ENCODE measurements around the gene LRRIQ1. TPM values are rescaled to one million over a fixed set of nuclear protein-coding genes. Genes with fewer than 3 reads are reported as not detected.

The LRRIQ1 gene
- total and polyA plus RNA-seq, 2 of the 13 experiments (the other 11 are each of a cell fraction or from before 2014, with no cell fraction given): not detected

DNA sequence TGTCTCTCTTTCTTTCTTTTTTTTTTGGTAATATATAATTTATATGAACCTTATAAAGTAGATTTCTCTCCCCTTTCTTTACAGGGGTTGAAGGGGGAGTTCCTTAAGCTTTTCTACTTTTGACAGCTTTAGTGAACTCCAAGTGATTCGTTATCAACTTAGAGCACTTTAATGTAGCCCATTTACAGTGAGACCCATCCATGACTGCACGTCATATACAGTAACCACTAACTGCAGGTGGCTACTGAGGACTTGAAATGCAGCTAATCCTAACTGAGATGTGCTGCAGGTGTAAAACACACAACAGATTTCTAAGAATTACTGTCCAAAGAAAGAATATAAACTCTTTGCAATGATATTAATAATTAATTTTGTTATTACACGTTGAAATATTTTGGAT is 582 bp downstream of the LRRIQ1 start:
- in situ Hi-C loops (cut with HindIII; ENCODE audit: extremely low pct_ligation_motif_present, low pct_unique_long_range_greater_than_20kb): no loop called here
- no peak for FAIRE-seq
- no peaks in the 10 kb centered on the region for H4K20me1 ChIP-seq (ENCODE audit: insufficient read depth, low read length)
- ChIA-PET CTCF (ENCODE audit: low intra/inter-chr PET ratio, low total read pairs) (no interaction called here), POLR2A (no interaction called here)
- no peaks in the 10 kb centered on the region for H3K36me3 ChIP-seq (replicated peaks in 1 of 2; ENCODE audit: control insufficient read depth in 1 of 2, insufficient read depth in 2 of 2, low read length in 2 of 2)
- no peak overlapping the region for H3K4me3 ChIP-seq (replicated peaks in 1 of 3; ENCODE audit: insufficient read depth in 1 of 3, low read depth in 2 of 3, low read length in 3 of 3)
- H3K4me1 ChIP-seq (ENCODE audit: insufficient read depth, low read length): no peaks in the 10 kb centered on the region
- H2AFZ ChIP-seq (ENCODE audit: low read length): no peak overlapping the region
- no peak for ATAC-seq
- DNase-seq (ENCODE audit: low spot score): no peak
- TF ChIP-seq GABPB1 (CRISPR knock-in tag; IDR thresholded peaks at IDR 0.05): no peak
- no peak for TF ChIP-seq ZNF552 (CRISPR knock-in tag; IDR thresholded peaks at IDR 0.05; ENCODE audit: borderline replicate concordance)
- no peak for TF ChIP-seq PLRG1 (conservative IDR thresholded peaks at IDR 0.05)
- TF ChIP-seq ZNF790 (CRISPR knock-in tag; IDR thresholded peaks at IDR 0.05; ENCODE audit: borderline replicate concordance): no peak
- TF ChIP-seq, protein P1, sequence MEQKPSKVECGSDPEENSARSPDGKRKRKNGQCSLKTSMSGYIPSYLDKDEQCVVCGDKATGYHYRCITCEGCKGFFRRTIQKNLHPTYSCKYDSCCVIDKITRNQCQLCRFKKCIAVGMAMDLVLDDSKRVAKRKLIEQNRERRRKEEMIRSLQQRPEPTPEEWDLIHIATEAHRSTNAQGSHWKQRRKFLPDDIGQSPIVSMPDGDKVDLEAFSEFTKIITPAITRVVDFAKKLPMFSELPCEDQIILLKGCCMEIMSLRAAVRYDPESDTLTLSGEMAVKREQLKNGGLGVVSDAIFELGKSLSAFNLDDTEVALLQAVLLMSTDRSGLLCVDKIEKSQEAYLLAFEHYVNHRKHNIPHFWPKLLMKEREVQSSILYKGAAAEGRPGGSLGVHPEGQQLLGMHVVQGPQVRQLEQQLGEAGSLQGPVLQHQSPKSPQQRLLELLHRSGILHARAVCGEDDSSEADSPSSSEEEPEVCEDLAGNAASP (CRISPR knock-in tag; IDR thresholded peaks at IDR 0.05; ENCODE audit: borderline replicate concordance): no peak
- TF ChIP-seq, protein P2, sequence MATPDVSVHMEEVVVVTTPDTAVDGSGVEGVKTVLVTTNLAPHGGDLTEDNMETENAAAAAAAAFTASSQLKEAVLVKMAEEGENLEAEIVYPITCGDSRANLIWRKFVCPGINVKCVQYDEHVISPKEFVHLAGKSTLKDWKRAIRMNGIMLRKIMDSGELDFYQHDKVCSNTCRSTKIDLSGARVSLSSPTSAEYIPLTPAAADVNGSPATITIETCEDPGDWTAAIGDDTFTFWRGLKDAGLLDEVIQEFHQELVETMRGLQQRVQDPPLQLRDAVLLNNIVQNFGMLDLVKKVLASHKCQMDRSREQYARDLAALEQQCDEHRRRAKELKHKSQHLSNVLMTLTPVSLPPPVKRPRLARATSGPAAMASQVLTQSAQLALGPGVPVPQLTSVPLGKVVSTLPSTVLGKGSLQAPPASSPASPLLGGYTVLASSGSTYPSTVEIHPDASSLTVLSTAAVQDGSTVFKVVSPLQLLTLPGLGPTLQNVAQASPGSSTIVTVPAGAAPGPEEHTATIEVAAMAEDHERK (CRISPR knock-in tag; IDR thresholded peaks at IDR 0.05; ENCODE audit: low read depth): no peak
- TF ChIP-seq CBX1 (IDR thresholded peaks at IDR 0.05; ENCODE audit: low read depth): no peak
- TF ChIP-seq, protein P3, sequence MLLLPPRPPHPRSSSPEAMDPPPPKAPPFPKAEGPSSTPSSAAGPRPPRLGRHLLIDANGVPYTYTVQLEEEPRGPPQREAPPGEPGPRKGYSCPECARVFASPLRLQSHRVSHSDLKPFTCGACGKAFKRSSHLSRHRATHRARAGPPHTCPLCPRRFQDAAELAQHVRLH (CRISPR knock-in tag; IDR thresholded peaks at IDR 0.05; ENCODE audit: borderline replicate concordance, low read depth): no peak
- no peak for TF ChIP-seq ERF (CRISPR knock-in tag; IDR thresholded peaks at IDR 0.05)
- TF ChIP-seq KDM3A (CRISPR knock-in tag; IDR thresholded peaks at IDR 0.05; ENCODE audit: low read depth): no peak
- TF ChIP-seq, protein P4, sequence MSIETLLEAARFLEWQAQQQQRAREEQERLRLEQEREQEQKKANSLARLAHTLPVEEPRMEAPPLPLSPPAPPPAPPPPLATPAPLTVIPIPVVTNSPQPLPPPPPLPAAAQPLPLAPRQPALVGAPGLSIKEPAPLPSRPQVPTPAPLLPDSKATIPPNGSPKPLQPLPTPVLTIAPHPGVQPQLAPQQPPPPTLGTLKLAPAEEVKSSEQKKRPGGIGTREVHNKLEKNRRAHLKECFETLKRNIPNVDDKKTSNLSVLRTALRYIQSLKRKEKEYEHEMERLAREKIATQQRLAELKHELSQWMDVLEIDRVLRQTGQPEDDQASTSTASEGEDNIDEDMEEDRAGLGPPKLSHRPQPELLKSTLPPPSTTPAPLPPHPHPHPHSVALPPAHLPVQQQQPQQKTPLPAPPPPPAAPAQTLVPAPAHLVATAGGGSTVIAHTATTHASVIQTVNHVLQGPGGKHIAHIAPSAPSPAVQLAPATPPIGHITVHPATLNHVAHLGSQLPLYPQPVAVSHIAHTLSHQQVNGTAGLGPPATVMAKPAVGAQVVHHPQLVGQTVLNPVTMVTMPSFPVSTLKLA (IDR thresholded peaks at IDR 0.05): no peak
- TF ChIP-seq ZNF761 (CRISPR knock-in tag; conservative IDR thresholded peaks at IDR 0.05): no peak
- no peak for TF ChIP-seq ZNF180 (CRISPR knock-in tag; IDR thresholded peaks at IDR 0.05; ENCODE audit: borderline replicate concordance, low read depth)
- TF ChIP-seq JUNB (CRISPR knock-in tag; IDR thresholded peaks at IDR 0.05; ENCODE audit: borderline replicate concordance): no peak
- no peak for TF ChIP-seq ZC3H13 (CRISPR knock-in tag; IDR thresholded peaks at IDR 0.05)
- TF ChIP-seq ATRX (CRISPR knock-in tag; IDR thresholded peaks at IDR 0.05; ENCODE audit: borderline replicate concordance): no peak
- TF ChIP-seq, protein P5, sequence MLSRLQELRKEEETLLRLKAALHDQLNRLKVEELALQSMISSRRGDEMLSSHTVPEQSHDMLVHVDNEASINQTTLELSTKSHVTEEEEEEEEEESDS (CRISPR knock-in tag; IDR thresholded peaks at IDR 0.05; ENCODE audit: borderline replicate concordance): no peak
- no peak for TF ChIP-seq YEATS2 (CRISPR knock-in tag; IDR thresholded peaks at IDR 0.05; ENCODE audit: borderline replicate concordance)
- no peak for TF ChIP-seq NFKB2 (CRISPR knock-in tag; IDR thresholded peaks at IDR 0.05; ENCODE audit: borderline replicate concordance)
- TF ChIP-seq ZNF282 (IDR thresholded peaks at IDR 0.05; ENCODE audit: partially characterized antibody): no peak
- H3K27ac ChIP-seq (ENCODE audit: extremely low read length, insufficient read depth, low read length): no peak overlapping the region
- no TSS peak for BruUV-seq (replicated peaks)
- H3K9me3 ChIP-seq (ENCODE audit: low read length): no peaks in the 10 kb centered on the region
- intact Hi-C loops (cut with micrococcal nuclease; ENCODE audit: unreplicated experiment): no loop called here
- 0% methylated on average over 3 of the region's 3 CpGs for WGBS (ENCODE audit: low lambda C conversion rate)
- no peak overlapping the region for H3K9ac ChIP-seq (ENCODE audit: insufficient read depth, low read depth, low read length)
- H3K27me3 ChIP-seq (ENCODE audit: control insufficient read depth in 1 of 2, insufficient read depth in 2 of 2, low read length in 2 of 2): no peaks in the 10 kb centered on the region
- no peaks in the 10 kb centered on the region for H3K79me2 ChIP-seq (ENCODE audit: insufficient read depth, low read length)
- H3K4me2 ChIP-seq (ENCODE audit: low read depth, low read length): peak overlapping the region; percentile 71
